Gastroesophageal sphincter (tissue), 4 donors: Measurements from ENCODE around the gene CPSF3. TPM values are rescaled to one million over a fixed set of nuclear protein-coding genes. Genes with fewer than 3 reads are reported as not detected.

ENCODE experiments used
- ATAC-seq: fragments of 150-250 bp; one replicate; pipeline ENCODE4 v1.9.1; 2016; ENCODE audit warnings: mild to moderate bottlenecking, moderate library complexity
- H3K27ac ChIP-seq, 4 donors: fragments of 200-600 bp; sonication (generic) in 3 of 4; 1 replicate in 3 of 4; 2 replicates in 1 of 4; pipeline ENCODE4 v1.5.1; 2016 to 2019
- H3K27me3 ChIP-seq: fragments of 200-600 bp; sonication (generic); one replicate; pipeline ENCODE4 v1.5.1; 2019
- H3K36me3 ChIP-seq, 2 donors: fragments of 200-600 bp; sonication (generic); one replicate each; pipeline ENCODE4 v1.5.1; 2019; ENCODE audit warnings: control low read depth in 1 of 2
- H3K4me1 ChIP-seq, 3 donors: fragments of 200-600 bp; sonication (generic); 1 replicate in 2 of 3; 2 replicates in 1 of 3; pipeline ENCODE4 v1.5.1; 2016 to 2019; ENCODE audit warnings: control low read depth in 2 of 3
- H3K4me3 ChIP-seq, 2 donors: fragments of 200-600 bp; sonication (generic); one replicate each; pipeline ENCODE4 v1.5.1; 2019; ENCODE audit warnings: mild to moderate bottlenecking in 1 of 2, moderate library complexity in 1 of 2
- H3K9me3 ChIP-seq, 3 donors: fragments of 200-600 bp; sonication (generic); one replicate each; pipeline ENCODE4 v1.5.1; 2017 to 2019; ENCODE audit warnings: control low read depth in 2 of 3
- CTCF ChIP-seq, 4 experiments: fragments of 200-600 bp in 2 of 4; fragments of 450-650 bp in 2 of 4; sonication (generic) in 1 of 4; IDR thresholded peaks; one replicate each; pipeline ENCODE4 v1.5.1; 2017 to 2019; ENCODE audit warnings: antibody characterized with exemption in 4 of 4, mild to moderate bottlenecking in 2 of 4, moderate library complexity in 2 of 4
- EP300 ChIP-seq: sonication (generic); formaldehyde crosslinking; IDR thresholded peaks from one replicate; pipeline ENCODE4 v1.6.1; 2017; ENCODE audit warnings: antibody characterized with exemption, mild to moderate bottlenecking
- POLR2A ChIP-seq, 2 donors: fragments of 450-650 bp; IDR thresholded peaks; one replicate each; pipeline ENCODE4 v1.6.1; 2017; ENCODE audit warnings: antibody characterized with exemption in 2 of 2, mild to moderate bottlenecking in 2 of 2, moderate library complexity in 1 of 2
- POLR2AphosphoS5 ChIP-seq: sonication (generic); formaldehyde crosslinking; IDR thresholded peaks from one replicate; pipeline ENCODE4 v1.6.1; 2017; ENCODE audit warnings: antibody characterized with exemption
- WGBS, 2 donors: methylation state at CpG; one replicate each; pipeline ENCODE4 v1.1.5; 2018; ENCODE audit warnings: low coverage in 1 of 2; 5-methylcytosine and 5-hydroxymethylcytosine counted together
- total RNA-seq, 4 donors: library from RNA; depleted of rRNA; stranded (reverse); fragments of >200 nt; gene quantifications; one replicate each; pipeline ENCODE4 v1.1.0, GENCODE V29; 2016

The CPSF3 gene
- total RNA-seq, 4 donors from 2014 or later = 18.0 to 27.0 (median 26.1) TPM

GRCh38 chr2:9439536-9439935, 16.1 kb downstream of the CPSF3 start:
- Histone ChIP-seq H3K36me3 (peaks cover 0 to 99% of the 10 kb centered on the region in 2 donors), H3K9me3 (no peaks in the 10 kb centered on the region), H3K4me1 (no peaks in the 10 kb centered on the region), H3K27ac (no peak overlapping the region), H3K27me3 (no peaks in the 10 kb centered on the region), H3K4me3 (no peak overlapping the region)
- WGBS, 2 donors = 89 to 100% methylated on average over 1 of the region's 1 CpG
- no peak for ATAC-seq
- no peak for TF ChIP-seq CTCF (IDR thresholded peaks at IDR 0.05)
- no peak for TF ChIP-seq POLR2AphosphoS5
- TF ChIP-seq POLR2A (IDR thresholded peaks at IDR 0.05) = no peak
- no peak for TF ChIP-seq EP300

DNA sequence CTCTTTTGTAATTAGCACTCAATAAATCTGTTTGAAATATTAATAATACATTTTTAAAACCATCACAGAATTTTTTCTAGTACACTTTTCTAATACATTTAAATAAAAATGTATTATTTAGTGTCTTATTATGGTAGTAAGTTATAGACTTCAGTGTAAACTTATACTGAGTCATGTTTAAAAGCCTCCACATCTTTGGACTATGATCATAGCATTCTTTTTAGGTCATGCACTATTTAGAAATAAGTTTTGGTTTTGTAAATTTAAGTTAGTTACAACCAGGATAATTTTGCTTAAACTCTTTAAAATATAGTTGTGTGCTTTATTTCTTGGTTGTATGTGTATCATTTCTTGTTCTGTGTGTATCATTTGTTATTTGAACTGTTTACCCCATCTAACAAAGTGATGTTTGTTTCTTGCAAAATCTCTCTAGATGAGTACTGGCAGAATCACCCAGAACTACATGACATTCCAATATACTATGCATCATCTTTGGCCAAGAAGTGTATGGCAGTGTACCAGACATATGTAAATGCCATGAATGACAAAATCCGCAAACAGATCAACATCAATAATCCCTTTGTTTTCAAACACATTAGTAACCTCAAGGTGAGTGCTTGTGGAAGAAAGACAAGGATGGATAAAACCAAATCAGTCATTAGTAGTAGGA, 16.7 kb downstream of the CPSF3 start:
- no peak for TF ChIP-seq POLR2A (IDR thresholded peaks at IDR 0.05)
- TF ChIP-seq CTCF (IDR thresholded peaks at IDR 0.05) = no peak
- no peak for TF ChIP-seq POLR2AphosphoS5
- no peak for TF ChIP-seq EP300
- 86 to 89% methylated on average over 1 of the region's 1 CpG for WGBS, 2 donors
- no peak overlapping the region for H3K27ac ChIP-seq
- H3K27me3 ChIP-seq = no peaks in the 10 kb centered on the region
- no peak overlapping the region for H3K4me3 ChIP-seq
- no peaks in the 10 kb centered on the region for H3K4me1 ChIP-seq
- no peaks in the 10 kb centered on the region for H3K9me3 ChIP-seq
- ATAC-seq = no peak
- peaks cover 0 to 99% of the 10 kb centered on the region in 2 donors for H3K36me3 ChIP-seq

DNA sequence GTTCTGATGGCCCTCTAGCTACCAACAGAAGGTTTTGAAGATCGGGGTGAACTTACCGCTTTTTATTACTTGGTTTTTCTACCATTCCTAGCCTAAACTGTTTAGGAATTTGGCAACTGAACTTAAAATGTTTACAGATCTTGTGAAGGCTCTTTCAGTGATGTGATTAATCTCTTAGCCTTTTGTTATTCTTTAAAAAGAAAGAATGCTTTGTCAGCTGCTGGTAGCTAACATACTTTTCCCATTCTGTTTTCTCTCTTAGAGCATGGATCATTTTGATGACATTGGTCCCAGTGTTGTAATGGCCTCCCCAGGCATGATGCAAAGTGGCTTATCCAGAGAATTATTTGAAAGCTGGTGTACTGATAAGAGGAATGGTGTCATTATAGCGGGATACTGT, 18.1 kb downstream of the CPSF3 start:
- no peak for TF ChIP-seq POLR2A (IDR thresholded peaks at IDR 0.05)
- TF ChIP-seq POLR2AphosphoS5 = no peak
- TF ChIP-seq EP300 = no peak
- TF ChIP-seq CTCF (IDR thresholded peaks at IDR 0.05) = no peak
- no peaks in the 10 kb centered on the region for H3K4me1 ChIP-seq
- H3K27ac ChIP-seq = no peak overlapping the region
- ATAC-seq = no peak
- 21 to 24% methylated on average over 3 of the region's 3 CpGs for WGBS, 2 donors
- no peak overlapping the region for H3K4me3 ChIP-seq
- peaks cover 0 to 100% of the 10 kb centered on the region in 2 donors for H3K36me3 ChIP-seq
- H3K9me3 ChIP-seq = no peaks in the 10 kb centered on the region
- no peaks in the 10 kb centered on the region for H3K27me3 ChIP-seq

DNA sequence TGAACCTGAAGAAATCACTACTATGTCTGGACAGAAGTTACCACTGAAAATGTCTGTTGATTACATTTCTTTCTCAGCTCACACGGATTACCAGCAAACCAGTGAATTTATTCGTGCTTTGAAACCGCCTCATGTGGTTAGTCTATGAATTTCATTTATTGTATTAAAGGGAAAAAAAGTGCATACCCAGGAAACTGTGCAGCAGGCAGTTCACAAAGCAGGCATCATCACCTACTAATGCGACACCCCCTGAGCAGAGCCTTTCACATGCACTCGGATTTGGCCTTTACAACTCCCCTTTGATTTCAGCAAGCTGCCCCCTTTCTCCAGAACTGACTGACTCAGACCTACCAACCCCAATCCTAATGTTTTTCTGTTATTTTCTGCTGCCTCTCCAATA, 20.1 kb downstream of the CPSF3 start:
- H3K4me1 ChIP-seq = no peaks in the 10 kb centered on the region
- no peak overlapping the region for H3K27ac ChIP-seq
- 90 to 94% methylated on average over 5 of the region's 5 CpGs for WGBS, 2 donors
- ATAC-seq = no peak
- TF ChIP-seq CTCF (IDR thresholded peaks at IDR 0.05) (no peak), EP300 (no peak), POLR2A (IDR thresholded peaks at IDR 0.05) (no peak), POLR2AphosphoS5 (no peak)
- H3K36me3 ChIP-seq = peaks cover 0 to 100% of the 10 kb centered on the region in 2 donors
- H3K4me3 ChIP-seq = no peak overlapping the region
- no peaks in the 10 kb centered on the region for H3K9me3 ChIP-seq
- H3K27me3 ChIP-seq = no peaks in the 10 kb centered on the region

DNA sequence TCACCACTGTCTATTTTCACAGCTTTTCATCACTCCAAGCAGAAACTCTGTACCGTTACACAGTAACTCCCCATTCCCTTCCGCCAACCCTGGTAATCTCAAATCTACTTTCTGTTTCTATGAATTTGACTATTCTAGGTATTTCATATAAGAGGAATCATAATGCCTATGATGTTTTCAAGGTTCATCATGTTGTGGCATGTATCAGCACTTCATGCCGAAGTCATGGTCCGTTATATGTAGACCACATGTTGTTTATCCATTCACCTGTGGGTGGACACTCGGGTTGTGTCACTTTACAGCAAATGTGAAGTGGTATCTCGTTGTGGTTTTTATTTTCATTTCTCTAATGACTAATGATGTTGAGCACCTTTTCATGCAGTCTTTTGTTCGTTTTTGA, 21.6 kb downstream of the CPSF3 start:
- Histone ChIP-seq H3K4me3 (no peak overlapping the region), H3K9me3 (no peaks in the 10 kb centered on the region), H3K36me3 (peaks cover 0 to 100% of the 10 kb centered on the region in 2 donors), H3K27ac (no peak overlapping the region), H3K27me3 (no peaks in the 10 kb centered on the region), H3K4me1 (no peaks in the 10 kb centered on the region)
- ATAC-seq = no peak
- 79 to 85% methylated on average over 7 of the region's 7 CpGs for WGBS, 2 donors
- TF ChIP-seq CTCF (IDR thresholded peaks at IDR 0.05) = no peak
- TF ChIP-seq POLR2A (IDR thresholded peaks at IDR 0.05) = no peak
- TF ChIP-seq POLR2AphosphoS5 = no peak
- no peak for TF ChIP-seq EP300
